GM13976 (cell line): Measurements from ENCODE around the gene HTR3D.

Experiments
- DNase-seq: peaks from one replicate; pipeline ENCODE4 v3.0.0; 2012; ENCODE audit warnings: low spot score
- in situ Hi-C: fragments of 300-500 bp; cut with MboI; formaldehyde crosslinking; loops from one replicate; pipeline ENCODE4 v1.12.0; 2022; ENCODE audit warnings: low sequenced_read_pairs, mixed read lengths, inconsistent platforms; ENCODE audit not compliant: unreplicated experiment
- TF ChIP-seq, protein P1 (sequence below): IDR thresholded peaks from 2 replicates; pipeline ENCODE4 v1.5.1; 2012; ENCODE audit warnings: borderline replicate concordance, mild to moderate bottlenecking; ENCODE audit not compliant: insufficient read depth; ENCODE audit errors: extremely low read depth, missing control alignments, control extremely low read depth

HTR3D gene

GRCh38 chr3:184050217-184050847 lies 18.8 kb downstream of the HTR3D start:
- in situ Hi-C loops, result no loop called here
- TF ChIP-seq, protein P1, sequence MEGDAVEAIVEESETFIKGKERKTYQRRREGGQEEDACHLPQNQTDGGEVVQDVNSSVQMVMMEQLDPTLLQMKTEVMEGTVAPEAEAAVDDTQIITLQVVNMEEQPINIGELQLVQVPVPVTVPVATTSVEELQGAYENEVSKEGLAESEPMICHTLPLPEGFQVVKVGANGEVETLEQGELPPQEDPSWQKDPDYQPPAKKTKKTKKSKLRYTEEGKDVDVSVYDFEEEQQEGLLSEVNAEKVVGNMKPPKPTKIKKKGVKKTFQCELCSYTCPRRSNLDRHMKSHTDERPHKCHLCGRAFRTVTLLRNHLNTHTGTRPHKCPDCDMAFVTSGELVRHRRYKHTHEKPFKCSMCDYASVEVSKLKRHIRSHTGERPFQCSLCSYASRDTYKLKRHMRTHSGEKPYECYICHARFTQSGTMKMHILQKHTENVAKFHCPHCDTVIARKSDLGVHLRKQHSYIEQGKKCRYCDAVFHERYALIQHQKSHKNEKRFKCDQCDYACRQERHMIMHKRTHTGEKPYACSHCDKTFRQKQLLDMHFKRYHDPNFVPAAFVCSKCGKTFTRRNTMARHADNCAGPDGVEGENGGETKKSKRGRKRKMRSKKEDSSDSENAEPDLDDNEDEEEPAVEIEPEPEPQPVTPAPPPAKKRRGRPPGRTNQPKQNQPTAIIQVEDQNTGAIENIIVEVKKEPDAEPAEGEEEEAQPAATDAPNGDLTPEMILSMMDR, result no peak
- DNase-seq, result no peak

- DNase-seq, result no peak
- in situ Hi-C loops, result no loop called here
- TF ChIP-seq, protein P1, result no peak
Measured at GRCh38 chr3:184052767-184053166, 21.2 kb downstream of the HTR3D start, which contains the start of gene HTR3C. HTR3C (plus strand) TSS chr3:184053047; CDS start chr3:184053081, 34 bp downstream.

- in situ Hi-C loops, result no loop called here
- no peak for DNase-seq
- TF ChIP-seq, protein P1, result no peak
Measured at GRCh38 chr3:184058029-184058428, 26.5 kb downstream of the HTR3D start.

- TF ChIP-seq, protein P1, result no peak
- in situ Hi-C loops, result no loop called here
- DNase-seq, result no peak
Measured at GRCh38 chr3:184059424-184059823, 27.9 kb downstream of the HTR3D start.

- TF ChIP-seq, protein P1, result no peak
- DNase-seq, result no peak
- in situ Hi-C loops, result no loop called here
Measured at GRCh38 chr3:184062637-184063036, 31.1 kb downstream of the HTR3D start.

DNA sequence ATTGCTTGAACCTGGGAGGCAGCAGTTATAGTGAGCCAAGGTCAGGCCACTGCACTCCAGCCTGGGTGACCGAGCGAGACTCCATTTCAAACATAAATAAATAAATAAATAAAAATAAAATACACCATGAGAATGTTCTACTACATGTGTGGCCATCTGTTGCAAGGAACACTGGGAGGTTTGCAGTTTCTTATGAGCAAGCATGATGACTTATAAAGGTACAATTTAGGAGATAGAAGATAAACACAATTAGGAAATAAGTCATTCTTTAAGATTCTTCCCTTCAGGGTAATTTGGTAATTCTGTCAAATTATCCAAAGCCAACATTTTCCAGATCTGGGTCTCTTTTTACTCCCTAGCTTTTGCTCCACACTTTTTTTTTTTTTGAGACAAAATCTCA lies 34.7 kb downstream of the HTR3D start:
- TF ChIP-seq, protein P1, result no peak
- no peak for DNase-seq
- in situ Hi-C loops, result no loop called here
